Esophagus squamous epithelium (tissue), 5 donors: ENCODE results near the gene TDRD12. TPM values are rescaled to one million over a fixed set of nuclear protein-coding genes. Genes with fewer than 3 reads are reported as not detected.
"Not testable (repeated sequence)": the region's sequence is repeated elsewhere in the genome, so short reads cannot be mapped to it uniquely, and the experiment has no call there.

Experiments used
- DNase-seq: peaks from one replicate; lab custom pipeline; 2025; lab: John Stamatoyannopoulos, UW
- H3K27ac ChIP-seq, 4 donors: fragments of 200-600 bp; sonication (generic); one replicate each; pipeline ENCODE4 v1.5.1; 2016 to 2019; ENCODE audit warnings: mild to moderate bottlenecking in 1 of 4
- H3K27me3 ChIP-seq, 4 donors: fragments of 200-600 bp; sonication (generic); 1 replicate in 3 of 4; 2 replicates in 1 of 4; pipeline versions ENCODE4 v1.5.1 to v1.6.0; 2017 to 2021; ENCODE audit warnings: antibody characterized with exemption in 1 of 4
- H3K36me3 ChIP-seq, 3 donors: fragments of 200-600 bp; sonication (generic); one replicate each; pipeline ENCODE4 v1.5.1; 2016 to 2019
- H3K4me1 ChIP-seq, 3 donors: fragments of 200-600 bp; sonication (generic); one replicate each; pipeline ENCODE4 v1.5.1; 2017 to 2019
- H3K4me3 ChIP-seq, 4 donors: fragments of 200-600 bp; sonication (generic); 1 replicate in 3 of 4; 2 replicates in 1 of 4; pipeline ENCODE4 v1.5.1; 2016 to 2019; ENCODE audit warnings: mild to moderate bottlenecking in 2 of 4, moderate library complexity in 1 of 4
- H3K9me3 ChIP-seq, 3 donors: fragments of 200-600 bp; sonication (generic); one replicate each; pipeline ENCODE4 v1.5.1; 2016 to 2019
- POLR2A ChIP-seq, 4 donors: fragments of 450-650 bp; IDR thresholded peaks; one replicate each; pipeline ENCODE4 v1.6.1; 2017; ENCODE audit warnings: antibody characterized with exemption in 4 of 4, mild to moderate bottlenecking in 4 of 4, moderate library complexity in 3 of 4
- WGBS, 2 donors: methylation state at CpG; one replicate each; pipeline ENCODE4 v1.1.5; 2018; 5-methylcytosine and 5-hydroxymethylcytosine counted together
- intact Hi-C: fragments of 100-400 bp; cut with DNase I; formaldehyde crosslinking; loops from one replicate; pipeline ENCODE4 v1.15.0; 2022
- total RNA-seq, 4 donors: library from RNA; depleted of rRNA; stranded (reverse); fragments of >200 nt; gene quantifications; one replicate each; pipeline ENCODE4 v1.1.0, GENCODE V29; 2016
- TF ChIP-seq, protein P1 (sequence below), 6 experiments: fragments of 450-650 bp in 4 of 6; fragments of 200-600 bp in 2 of 6; sonication (generic) in 2 of 6; IDR thresholded peaks; one replicate each; pipeline ENCODE4 v1.5.1; 2016 to 2019; ENCODE audit warnings: antibody characterized with exemption in 6 of 6, mild to moderate bottlenecking in 4 of 6, moderate library complexity in 4 of 6
- donor health status: DM: yes; HTN: yes; CAD: no.

TDRD12 gene
- total RNA-seq, 4 donors from 2014 or later: 0.18 to 1.7 (median 0.42) TPM; not detected in 1

GRCh38 chr19:32708457-32708856 lies 11.1 kb upstream of the TDRD12 start:
- Histone ChIP-seq H3K4me3 (no peak overlapping the region), H3K9me3 (peaks cover 0 to 12% (median 11%) of the 10 kb centered on the region in 3 donors), H3K4me1 (no peaks in the 10 kb centered on the region), H3K36me3 (peaks cover 0 to 90% (median 0%) of the 10 kb centered on the region in 3 donors), H3K27ac (no peak overlapping the region), H3K27me3 (no peaks in the 10 kb centered on the region)
- DNase-seq: no peak
- intact Hi-C loops: no loop called here
- WGBS, 2 donors: 33 to 50% methylated on average over 3 of the region's 3 CpGs
- TF ChIP-seq, protein P1, sequence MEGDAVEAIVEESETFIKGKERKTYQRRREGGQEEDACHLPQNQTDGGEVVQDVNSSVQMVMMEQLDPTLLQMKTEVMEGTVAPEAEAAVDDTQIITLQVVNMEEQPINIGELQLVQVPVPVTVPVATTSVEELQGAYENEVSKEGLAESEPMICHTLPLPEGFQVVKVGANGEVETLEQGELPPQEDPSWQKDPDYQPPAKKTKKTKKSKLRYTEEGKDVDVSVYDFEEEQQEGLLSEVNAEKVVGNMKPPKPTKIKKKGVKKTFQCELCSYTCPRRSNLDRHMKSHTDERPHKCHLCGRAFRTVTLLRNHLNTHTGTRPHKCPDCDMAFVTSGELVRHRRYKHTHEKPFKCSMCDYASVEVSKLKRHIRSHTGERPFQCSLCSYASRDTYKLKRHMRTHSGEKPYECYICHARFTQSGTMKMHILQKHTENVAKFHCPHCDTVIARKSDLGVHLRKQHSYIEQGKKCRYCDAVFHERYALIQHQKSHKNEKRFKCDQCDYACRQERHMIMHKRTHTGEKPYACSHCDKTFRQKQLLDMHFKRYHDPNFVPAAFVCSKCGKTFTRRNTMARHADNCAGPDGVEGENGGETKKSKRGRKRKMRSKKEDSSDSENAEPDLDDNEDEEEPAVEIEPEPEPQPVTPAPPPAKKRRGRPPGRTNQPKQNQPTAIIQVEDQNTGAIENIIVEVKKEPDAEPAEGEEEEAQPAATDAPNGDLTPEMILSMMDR (IDR thresholded peaks at IDR 0.05): no peak
- TF ChIP-seq POLR2A (IDR thresholded peaks at IDR 0.05): no peak

- Histone ChIP-seq H3K4me1 (no peaks in the 10 kb centered on the region), H3K4me3 (no peak overlapping the region), H3K9me3 (peaks cover 0 to 7% (median 6%) of the 10 kb centered on the region in 3 donors), H3K27me3 (no peaks in the 10 kb centered on the region), H3K27ac (no peak overlapping the region), H3K36me3 (peaks cover 0 to 91% (median 0%) of the 10 kb centered on the region in 3 donors)
- no peak for DNase-seq
- intact Hi-C loops: no loop called here
- 80 to 95% methylated on average over 5 of the region's 5 CpGs for WGBS, 2 donors
- TF ChIP-seq POLR2A (IDR thresholded peaks at IDR 0.05): no peak
- TF ChIP-seq, protein P1 (IDR thresholded peaks at IDR 0.05): no peak
Measured at GRCh38 chr19:32709032-32709431, 10.5 kb upstream of the TDRD12 start.

- Histone ChIP-seq H3K27me3 (no peaks in the 10 kb centered on the region), H3K4me1 (no peaks in the 10 kb centered on the region), H3K36me3 (peaks cover 0 to 85% (median 0%) of the 10 kb centered on the region in 3 donors), H3K4me3 (no peak overlapping the region), H3K9me3 (no peaks in the 10 kb centered on the region), H3K27ac (no peak overlapping the region)
- 89 to 90% methylated on average over 6 of the region's 6 CpGs for WGBS, 2 donors
- intact Hi-C loops: no loop called here
- no peak for DNase-seq
- TF ChIP-seq, protein P1 (IDR thresholded peaks at IDR 0.05): no peak
- no peak for TF ChIP-seq POLR2A (IDR thresholded peaks at IDR 0.05)
Measured at GRCh38 chr19:32711747-32712146, 7.8 kb upstream of the TDRD12 start.

- 94 to 97% methylated on average over 7 of the region's 7 CpGs for WGBS, 2 donors
- Histone ChIP-seq H3K4me1 (peaks cover 0 to 17% (median 0%) of the 10 kb centered on the region in 3 donors), H3K36me3 (peaks cover 0 to 58% (median 0%) of the 10 kb centered on the region in 3 donors)
- intact Hi-C loops, H3K9me3 ChIP-seq, H3K4me3 ChIP-seq, DNase-seq, H3K27ac ChIP-seq, H3K27me3 ChIP-seq: not testable (repeated sequence)
Measured at GRCh38 chr19:32716203-32716602, 3.4 kb upstream of the TDRD12 start.

GRCh38 chr19:32717496-32717895 lies 2.1 kb upstream of the TDRD12 start:
- intact Hi-C loops: no loop called here
- Histone ChIP-seq H3K36me3 (peaks cover 0 to 45% (median 0%) of the 10 kb centered on the region in 3 donors), H3K4me3 (no peak overlapping the region), H3K27me3 (no peaks in the 10 kb centered on the region), H3K9me3 (no peaks in the 10 kb centered on the region), H3K4me1 (peaks cover 0 to 17% (median 0%) of the 10 kb centered on the region in 3 donors), H3K27ac (peak overlapping the region in 2 of 4 donors; percentile 27 to 37)
- TF ChIP-seq, protein P1 (IDR thresholded peaks at IDR 0.05): no peak
- TF ChIP-seq POLR2A (IDR thresholded peaks at IDR 0.05): no peak
- 49 to 81% methylated on average over 5 of the region's 5 CpGs for WGBS, 2 donors
- DNase-seq: no peak
